DMS79 treated with DMSO at 0.1 percent for 48 hours (cell line): ENCODE measurements around the gene RSL24D1.
A peak's percentile ranks its signal among the peaks of the same experiment; 100 is the strongest.

ENCODE experiments used
- DNase-seq: peaks from one replicate; lab custom pipeline; 2025; lab: John Stamatoyannopoulos, UW

Gene RSL24D1

DNA sequence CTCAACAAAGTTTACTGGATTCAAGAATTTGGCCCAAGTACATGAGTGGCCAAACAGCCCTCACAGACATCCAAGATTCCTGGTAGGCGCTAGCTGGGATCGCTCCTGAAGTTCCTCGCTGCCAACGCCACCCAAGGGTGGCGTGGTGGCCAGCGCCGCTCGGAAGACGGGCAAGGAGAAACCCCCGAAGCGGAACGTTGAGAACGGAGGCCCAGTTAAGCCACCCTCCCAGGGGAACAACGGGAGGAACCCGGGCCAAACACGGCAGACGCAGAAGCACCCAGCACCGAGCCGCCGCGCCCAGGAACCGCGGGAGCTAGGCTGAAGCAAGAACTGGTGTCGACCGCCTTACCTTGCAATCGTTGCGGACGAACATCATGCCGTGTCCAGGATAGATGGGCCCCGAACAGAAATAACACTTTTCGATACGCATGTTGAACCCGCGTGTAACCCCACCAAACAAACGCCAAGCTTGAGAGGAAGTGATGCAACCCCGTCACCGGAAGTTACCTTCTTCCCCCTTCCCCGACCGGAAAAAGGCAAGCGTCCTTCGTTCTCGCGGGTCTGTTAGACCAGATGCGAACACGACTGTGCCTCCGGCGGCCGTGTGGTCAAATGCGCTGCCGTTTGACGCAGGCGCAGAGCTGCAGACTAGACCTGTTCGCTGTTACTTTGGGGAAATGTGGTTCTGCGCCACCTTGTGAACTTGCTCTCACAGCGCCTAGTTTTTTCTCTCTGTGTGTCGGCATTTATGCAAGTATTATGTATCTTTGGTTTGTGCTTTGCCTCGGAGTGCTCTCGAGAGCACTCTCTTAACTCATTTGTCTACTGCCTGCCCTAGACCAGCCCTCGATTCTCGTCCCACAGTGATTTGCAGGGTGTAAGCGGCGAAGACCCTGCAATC is at the start of gene RSL24D1:
RSL24D1 (minus strand) TSS at position 484 of the 904 bp plus-strand sequence; CDS start at position 433, 51 bp downstream.
- DNase-seq, result peak; percentile 75

- no peak for DNase-seq
Observed at GRCh38 chr15:55245059-55245458, 48.3 kb upstream of the RSL24D1 start.

- no peak for DNase-seq
Observed at GRCh38 chr15:55241891-55242290, 45.1 kb upstream of the RSL24D1 start.

- no peak for DNase-seq
Observed at GRCh38 chr15:55241186-55241585, 44.4 kb upstream of the RSL24D1 start.

GRCh38 chr15:55240125-55240760 is 43.5 kb upstream of the RSL24D1 start:
- no peak for DNase-seq

DNA sequence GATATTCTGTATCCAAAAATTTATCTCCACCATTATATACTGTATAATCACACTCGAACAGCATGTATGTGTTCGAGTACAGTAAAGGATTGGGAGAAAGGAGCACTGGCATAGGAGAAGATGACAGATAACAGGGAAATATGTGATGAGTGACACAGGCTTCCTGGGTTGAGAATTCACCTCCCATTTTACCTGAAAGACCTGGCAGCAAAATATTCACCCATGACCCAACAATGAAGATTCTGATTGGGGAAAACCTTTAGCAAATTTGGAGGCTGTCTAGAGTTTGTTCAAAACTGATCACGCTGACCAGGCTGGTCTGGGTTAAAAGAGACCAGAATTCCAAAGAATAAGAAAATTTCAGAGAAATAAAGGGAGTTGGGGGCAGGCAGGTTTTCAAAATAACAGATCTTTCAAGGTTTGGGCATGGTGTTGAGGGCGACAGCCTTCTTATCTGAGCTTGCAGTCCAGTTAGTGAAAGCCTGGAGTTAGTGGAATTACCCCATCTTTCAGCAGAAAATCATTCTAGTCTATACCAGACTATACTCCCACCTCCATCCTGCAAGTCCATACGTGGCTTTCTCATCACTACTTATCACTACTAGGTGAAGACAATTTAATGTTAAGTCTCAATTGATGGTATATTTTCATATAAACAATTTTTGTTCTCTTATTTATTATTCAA is 42.8 kb upstream of the RSL24D1 start:
- DNase-seq, result no peak

DNA sequence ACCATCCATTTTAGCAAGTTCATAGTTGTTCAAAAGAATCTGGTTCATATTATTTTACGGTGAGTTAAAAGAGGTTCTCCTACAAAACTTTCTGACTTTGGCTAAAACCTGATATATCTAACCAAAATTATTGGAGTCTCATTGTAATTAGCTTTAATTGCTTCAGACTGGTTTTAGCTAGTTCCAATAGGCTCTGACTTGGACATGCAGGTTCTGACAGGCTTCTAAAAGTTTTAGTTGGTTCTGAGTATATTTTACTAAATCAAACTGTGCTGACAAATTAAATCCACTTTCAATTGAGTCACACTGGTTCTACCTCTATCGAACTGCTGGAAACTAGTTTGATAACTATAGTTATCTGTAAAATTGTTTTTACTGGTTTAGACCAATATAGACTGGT is 42.1 kb upstream of the RSL24D1 start:
- no peak for DNase-seq

DNA sequence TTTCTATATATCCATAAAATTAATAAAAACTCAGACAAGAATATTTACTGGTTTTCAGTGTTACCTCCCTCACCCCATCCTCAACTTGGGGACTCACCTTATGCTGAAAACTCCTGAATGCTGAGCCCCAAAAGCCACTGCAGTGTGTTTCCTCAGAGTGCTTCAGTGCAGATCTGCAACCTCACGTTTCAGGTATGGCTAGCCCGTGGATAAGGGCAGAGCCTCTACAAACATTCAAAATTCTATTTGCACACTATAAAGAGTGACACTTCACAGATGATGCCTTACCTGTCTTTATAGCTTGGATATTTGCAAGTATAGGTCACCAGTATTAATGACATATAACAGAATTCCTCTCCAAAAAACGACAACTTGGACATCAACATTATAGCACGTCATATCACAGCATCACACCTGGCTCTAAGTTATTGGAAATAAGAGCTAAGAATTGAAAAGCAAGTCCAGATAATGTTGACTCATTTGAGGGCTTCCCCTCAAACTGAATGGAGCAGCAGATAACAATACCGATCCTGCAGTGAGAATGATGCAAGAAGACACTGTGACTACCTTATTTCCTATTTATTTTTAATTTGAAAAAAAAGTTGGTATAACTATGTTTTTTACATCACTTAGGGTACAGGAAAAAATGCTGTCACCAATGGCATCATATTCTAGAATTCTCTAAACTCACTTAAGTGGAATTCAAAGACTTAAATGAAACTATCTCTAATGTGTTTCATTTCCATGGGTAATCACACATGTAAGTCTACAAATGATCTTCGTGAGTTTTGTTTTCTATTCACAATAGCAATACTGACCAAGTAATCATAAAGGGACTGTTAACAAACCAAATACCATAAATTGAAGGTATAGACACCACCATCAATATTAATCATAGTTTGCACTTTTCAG is 40.7 kb upstream of the RSL24D1 start:
- DNase-seq, result no peak

DNA sequence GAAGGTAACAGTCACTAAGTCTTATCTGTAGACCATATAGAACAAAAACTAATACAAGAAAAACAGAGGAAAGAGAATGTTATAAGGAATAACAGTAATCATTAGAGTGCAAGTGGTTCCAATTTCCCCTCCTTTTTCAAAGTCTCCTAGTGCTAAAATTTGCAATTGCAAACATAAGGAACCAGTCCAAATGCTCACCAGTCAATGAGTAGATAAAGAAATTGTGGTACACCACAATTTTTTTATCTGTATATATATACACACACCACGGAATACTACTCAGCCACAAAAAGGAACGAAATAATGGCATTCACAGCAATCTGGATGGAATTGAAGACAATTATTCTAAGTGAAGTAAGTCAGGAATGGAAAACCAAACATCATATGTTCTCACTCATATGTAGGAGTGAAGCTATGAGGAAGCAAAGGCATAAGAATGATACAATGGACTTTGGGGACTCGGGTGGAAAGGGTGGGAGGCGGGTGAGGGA is 38.9 kb upstream of the RSL24D1 start:
- no peak for DNase-seq

DNA sequence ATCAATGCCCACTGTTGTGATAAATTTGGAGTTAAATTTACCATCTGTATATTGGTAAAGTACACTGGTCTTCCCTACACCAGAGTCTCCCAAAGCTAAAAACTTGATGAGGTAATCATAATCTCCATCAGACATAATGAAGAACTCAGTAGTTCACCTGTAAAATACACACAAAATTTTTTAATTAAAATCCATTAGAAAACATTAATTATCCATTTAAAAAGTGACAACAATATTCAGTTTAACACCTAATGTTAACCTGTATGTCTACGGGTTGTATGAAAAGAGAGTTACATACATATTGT is 38.0 kb upstream of the RSL24D1 start:
- no peak for DNase-seq

GRCh38 chr15:55234104-55234799 is 37.5 kb upstream of the RSL24D1 start:
- no peak for DNase-seq

- DNase-seq, result no peak
Observed at GRCh38 chr15:55231455-55231854, 34.7 kb upstream of the RSL24D1 start.

DNA sequence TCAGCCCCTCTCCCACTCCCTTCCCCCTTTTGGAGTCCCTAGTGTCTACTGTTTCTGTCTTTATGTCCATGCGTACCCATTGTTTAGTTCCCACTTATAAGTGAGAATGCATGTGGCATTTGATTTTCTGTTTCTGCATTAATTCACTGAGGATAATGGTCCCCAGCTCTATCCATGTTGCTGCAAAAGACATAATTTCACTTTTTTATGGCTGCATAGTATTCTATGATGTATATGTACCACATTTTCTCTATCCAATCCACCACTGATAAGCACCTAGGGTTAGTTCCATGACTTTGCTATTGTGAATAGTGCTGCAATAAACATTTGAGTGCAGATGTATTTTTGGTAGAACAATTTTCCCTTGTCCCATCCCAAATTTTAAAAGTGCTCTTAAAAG is 34.2 kb upstream of the RSL24D1 start:
- no peak for DNase-seq

DNA sequence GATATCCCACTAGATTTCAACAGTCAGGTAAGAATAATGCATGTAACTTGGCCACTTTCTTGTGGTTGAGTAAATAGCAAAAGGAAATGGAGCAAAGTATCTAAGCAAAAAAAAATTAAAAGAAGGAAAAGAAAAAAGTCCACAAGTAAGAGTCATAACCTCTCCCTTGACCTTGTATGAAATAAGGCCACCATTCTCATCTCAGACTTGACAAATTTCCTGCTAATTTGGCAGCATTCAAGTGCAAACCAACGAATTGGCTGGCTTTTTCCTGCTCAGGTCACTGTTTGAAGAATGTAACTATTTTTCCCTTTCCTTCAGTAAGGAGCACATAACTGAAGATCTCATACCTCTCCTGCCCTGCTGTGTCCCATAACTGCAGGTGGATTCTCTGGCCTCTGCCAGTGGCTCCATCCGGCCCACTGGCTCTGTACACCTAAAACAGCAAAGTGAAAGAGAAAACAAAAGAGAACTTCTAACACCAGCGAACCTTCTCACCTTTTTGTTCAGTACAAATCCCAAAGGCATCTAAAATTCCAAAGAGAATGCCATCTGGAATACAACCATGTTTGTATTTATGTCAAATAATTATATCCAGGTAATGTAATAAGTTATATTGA is 33.4 kb upstream of the RSL24D1 start:
- no peak for DNase-seq

DNA sequence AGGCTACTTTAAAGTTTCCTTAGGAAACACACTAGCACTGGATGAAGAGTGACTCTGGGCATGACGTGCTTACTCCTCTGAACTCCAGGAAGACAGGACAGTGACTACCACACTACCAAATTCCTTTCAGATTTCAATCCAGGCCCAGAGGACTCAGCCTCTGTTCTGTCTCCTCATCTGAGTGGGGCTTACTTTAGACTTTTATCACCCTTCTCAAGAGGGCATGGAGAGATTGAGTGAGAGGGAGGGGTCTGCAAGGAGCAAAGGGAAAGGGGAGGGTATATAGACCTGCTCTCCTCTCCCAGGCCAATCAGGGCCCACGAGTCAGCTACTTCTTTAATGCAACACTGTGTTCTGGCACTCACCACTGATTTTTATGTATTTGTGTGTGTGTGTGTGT is 29.4 kb upstream of the RSL24D1 start:
- no peak for DNase-seq

DNA sequence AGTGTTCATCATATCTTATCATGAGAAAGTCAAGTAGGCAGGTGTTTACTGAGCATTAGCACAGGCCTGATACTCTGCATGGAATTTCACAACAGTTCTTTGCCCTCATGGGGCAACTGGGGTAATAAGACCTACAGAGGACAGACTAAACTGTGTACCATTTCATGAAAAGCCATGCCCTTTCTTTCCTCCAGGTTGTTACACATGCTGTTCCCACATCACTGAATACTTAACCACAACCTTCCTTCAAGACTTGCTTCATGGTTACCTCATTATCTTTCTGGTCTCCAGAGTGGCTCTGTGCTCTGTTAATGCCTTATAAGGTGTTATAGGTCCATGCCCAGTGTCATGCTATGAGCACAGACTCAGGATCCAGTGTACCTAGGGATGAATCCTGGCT is 28.2 kb upstream of the RSL24D1 start:
- no peak for DNase-seq

DNA sequence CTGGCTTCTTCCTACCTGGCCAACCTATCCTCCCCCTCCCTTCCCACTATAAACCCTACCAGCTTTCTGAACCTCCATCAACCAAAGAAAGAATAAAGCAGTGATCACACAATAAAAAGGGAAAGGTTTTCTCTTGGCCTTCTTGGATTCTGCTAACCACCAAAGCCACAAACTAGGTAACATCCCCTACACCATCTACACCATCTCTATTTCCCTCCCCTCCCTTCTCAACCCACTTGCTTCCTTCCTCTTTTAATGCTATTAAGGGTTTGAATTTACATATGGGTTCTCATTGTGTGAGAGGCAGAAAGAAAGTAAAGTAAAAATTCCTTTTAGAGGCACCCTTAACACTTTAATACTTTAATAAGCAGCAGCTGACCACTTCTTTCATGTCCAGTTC is 25.8 kb upstream of the RSL24D1 start:
- DNase-seq, result no peak

DNA sequence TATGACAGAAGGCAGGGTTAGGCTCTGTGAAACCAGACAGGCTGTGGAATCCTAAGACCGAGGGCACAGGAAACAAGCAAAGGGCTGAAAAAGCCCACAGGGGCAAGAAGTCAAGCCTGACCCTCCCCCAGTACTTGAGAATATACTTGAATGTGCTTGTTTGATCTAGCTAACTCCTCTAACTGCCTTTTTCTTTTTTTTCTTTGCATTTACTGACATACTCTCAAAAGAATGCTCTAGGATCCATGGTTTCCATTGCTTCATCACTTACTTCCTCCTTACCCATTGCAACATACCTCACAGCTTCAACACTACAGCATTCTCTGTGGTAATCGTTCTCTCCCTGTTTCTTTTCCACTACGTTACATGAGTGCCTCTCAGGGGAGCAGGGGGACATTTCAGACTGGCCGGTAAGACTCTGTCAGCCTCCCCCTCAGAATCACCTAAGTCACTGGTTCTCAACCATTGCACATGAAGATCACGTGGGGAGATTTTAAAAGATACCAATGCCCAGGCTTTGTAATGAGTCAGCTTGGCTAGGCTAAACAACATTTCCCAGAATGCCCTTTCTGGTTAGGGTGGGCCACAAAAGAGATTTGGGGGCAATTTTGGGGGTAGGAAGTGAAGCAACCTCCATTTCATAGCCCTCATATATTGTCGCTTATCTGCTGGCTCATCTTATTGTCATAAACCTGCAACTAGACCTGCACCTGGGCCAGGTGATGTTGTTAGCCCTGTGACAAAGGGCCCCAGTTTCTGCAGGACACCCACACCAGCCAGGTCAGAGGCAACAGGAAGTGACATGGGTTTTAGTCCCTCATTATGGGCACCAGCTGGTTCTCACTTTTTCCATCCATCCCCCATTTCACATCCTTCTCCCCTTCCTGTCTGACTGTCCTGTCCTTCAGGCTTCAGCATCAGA is 24.6 kb upstream of the RSL24D1 start:
- DNase-seq, result no peak

DNA sequence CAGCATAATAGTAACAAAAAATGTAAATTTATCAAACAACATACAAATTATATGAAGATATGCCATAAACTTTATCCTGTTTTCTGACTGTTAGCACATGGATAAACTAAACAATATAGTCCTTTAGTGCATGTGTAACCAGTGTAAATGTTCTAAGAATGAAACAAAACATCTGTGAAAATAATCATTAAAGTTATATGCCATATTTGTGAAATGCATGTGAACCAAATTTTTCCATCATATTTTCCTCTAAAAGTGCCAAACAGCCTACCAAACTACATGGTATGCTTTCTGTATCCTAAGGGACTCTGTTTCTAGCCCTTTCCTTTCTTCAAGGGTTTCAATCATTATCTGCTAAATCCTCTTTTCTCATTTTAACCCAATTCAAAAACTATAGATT is 23.9 kb upstream of the RSL24D1 start:
- DNase-seq, result no peak

- no peak for DNase-seq
Observed at GRCh38 chr15:55218056-55218455, 21.3 kb upstream of the RSL24D1 start.
